GM23338 (cell line): Measurements from ENCODE around the gene SPATS2. TPM values are rescaled to one million over a fixed set of nuclear protein-coding genes. Genes with fewer than 3 reads are reported as not detected.

Experiments used
- ATAC-seq: fragments of 200-7000 bp; cut with Tn5 transposase; 3 replicates; pipeline ENCODE4 v1.9.1; 2020
- DNase-seq: peaks from one replicate; pipeline ENCODE4 v3.0.0-alpha.2; 2015; ENCODE audit warnings: low spot score
- H2AFZ ChIP-seq: fragments of 200-600 bp; sonication (generic); 2 replicates; pipeline ENCODE4 v1.8.0; 2016; ENCODE audit warnings: antibody characterized with exemption, mild to moderate bottlenecking, moderate library complexity
- H3F3A ChIP-seq: fragments of 200-600 bp; sonication (generic); replicated peaks from 2 replicates; pipeline ENCODE4 v1.8.0; 2017; ENCODE audit warnings: antibody characterized with exemption, mixed run types, low read depth
- H3K27ac ChIP-seq: fragments of 200-600 bp; sonication (generic); 2 replicates; pipeline ENCODE4 v1.6.1; 2016; ENCODE audit warnings: low read depth
- H3K27me3 ChIP-seq: fragments of 200-600 bp; sonication (generic); 2 replicates; pipeline ENCODE4 v1.8.0; 2016; ENCODE audit warnings: mild to moderate bottlenecking, mixed run types, moderate library complexity; ENCODE audit not compliant: insufficient read depth
- H3K36me3 ChIP-seq: fragments of 200-600 bp; sonication (generic); 2 replicates; pipeline ENCODE4 v1.8.0; 2016; ENCODE audit warnings: mild to moderate bottlenecking; ENCODE audit not compliant: insufficient read depth
- H3K4me1 ChIP-seq: fragments of 200-600 bp; sonication (generic); 2 replicates; pipeline ENCODE4 v1.8.0; 2016; ENCODE audit warnings: mild to moderate bottlenecking, moderate library complexity; ENCODE audit not compliant: insufficient read depth
- H3K4me2 ChIP-seq: fragments of 200-600 bp; sonication (generic); 2 replicates; pipeline ENCODE4 v1.7.1; 2017; ENCODE audit warnings: mixed run types
- H3K4me3 ChIP-seq: fragments of 200-600 bp; sonication (generic); 2 replicates; pipeline ENCODE4 v1.6.1; 2016; ENCODE audit warnings: mixed run types
- H3K79me2 ChIP-seq: fragments of 200-600 bp; sonication (generic); replicated peaks from 2 replicates; pipeline ENCODE4 v1.8.0; 2017; ENCODE audit warnings: mild to moderate bottlenecking; ENCODE audit not compliant: insufficient read depth
- H3K9me2 ChIP-seq: fragments of 200-600 bp; sonication (generic); 2 replicates; pipeline ENCODE4 v1.8.0; 2017; ENCODE audit not compliant: insufficient read depth
- H4K20me1 ChIP-seq: fragments of 200-600 bp; sonication (generic); replicated peaks from 2 replicates; pipeline ENCODE4 v1.8.0; 2017; ENCODE audit warnings: mild to moderate bottlenecking; ENCODE audit not compliant: insufficient read depth
- H3K27ac Mint-ChIP-seq: 2 replicates; pipeline ENCODE4 v1.8.0; 2020; ENCODE audit warnings: inconsistent platforms, mild to moderate bottlenecking, moderate library complexity, mixed read lengths
- H3K27me3 Mint-ChIP-seq: 3 replicates; pipeline ENCODE4 v1.8.0; 2022; ENCODE audit warnings: low read depth, mild to moderate bottlenecking, moderate library complexity, mixed read lengths, inconsistent platforms; ENCODE audit not compliant: insufficient read depth, poor library complexity
- H3K36me3 Mint-ChIP-seq: 3 replicates; pipeline ENCODE4 v1.8.0; 2021; ENCODE audit warnings: low read depth, mild to moderate bottlenecking, inconsistent platforms, moderate library complexity, mixed read lengths
- H3K4me1 Mint-ChIP-seq: 3 replicates; pipeline ENCODE4 v1.8.0; 2020; ENCODE audit warnings: mild to moderate bottlenecking, inconsistent platforms, mixed read lengths
- H3K4me3 Mint-ChIP-seq: 3 replicates; pipeline ENCODE4 v1.8.0; 2021; ENCODE audit warnings: moderate library complexity, mild to moderate bottlenecking, inconsistent platforms, mixed read lengths
- H3K9me3 Mint-ChIP-seq: 3 replicates; pipeline ENCODE4 v1.8.0; 2020; ENCODE audit warnings: moderate library complexity, mild to moderate bottlenecking, inconsistent platforms, mixed read lengths
- CREB1 ChIP-seq: fragments of 250-450 bp; sonication (Bioruptor Pico); IDR thresholded peaks from 2 replicates; pipeline ENCODE4 v1.5.0; 2020; ENCODE audit warnings: low read depth, mild to moderate bottlenecking, moderate library complexity
- EZH2 ChIP-seq: fragments of 200-600 bp; sonication (generic); IDR thresholded peaks from one replicate; pipeline ENCODE4 v1.8.0; 2017; ENCODE audit warnings: antibody characterized with exemption, mild to moderate bottlenecking, low read depth; ENCODE audit not compliant: unreplicated experiment
- JUNB ChIP-seq: IDR thresholded peaks from one replicate; pipeline ENCODE4 v1.6.1; 2016; ENCODE audit warnings: antibody characterized with exemption; ENCODE audit not compliant: unreplicated experiment
- NANOG ChIP-seq: IDR thresholded peaks from 2 replicates; pipeline ENCODE4 v1.6.1; 2016; ENCODE audit warnings: antibody characterized with exemption, borderline replicate concordance
- POLR2AphosphoS5 ChIP-seq: IDR thresholded peaks from 2 replicates; pipeline ENCODE4 v1.6.1; 2016; ENCODE audit warnings: antibody characterized with exemption, low read depth
- STAT1 ChIP-seq: IDR thresholded peaks from one replicate; pipeline ENCODE4 v1.6.1; 2016; ENCODE audit warnings: antibody characterized with exemption; ENCODE audit not compliant: unreplicated experiment
- ZNF114 ChIP-seq: fragments of 250-450 bp; sonication (Bioruptor Pico); IDR thresholded peaks from 2 replicates; pipeline ENCODE4 v1.5.0; 2020; ENCODE audit warnings: mild to moderate bottlenecking, moderate library complexity
- ZNF331 ChIP-seq: fragments of 250-450 bp; sonication (Bioruptor Pico); IDR thresholded peaks from 2 replicates; pipeline ENCODE4 v1.5.0; 2020; ENCODE audit warnings: low read depth, mild to moderate bottlenecking, moderate library complexity
- ZNF462 ChIP-seq: fragments of 250-450 bp; sonication (Bioruptor Pico); IDR thresholded peaks from 2 replicates; pipeline ENCODE4 v1.5.0; 2020; ENCODE audit warnings: mild to moderate bottlenecking, moderate library complexity
- polyA plus RNA-seq: library from polyadenylated mRNA; unstranded; fragments of >200 nt; fragmentation: Nextera tagmentation; extraction: Ambion mirVana; gene quantifications from 2 replicates; pipeline ENCODE4 v1.2.1, GENCODE V29; 2016
- total RNA-seq: library from RNA; depleted of rRNA; stranded (reverse); fragments of >200 nt; shearing (Covaris generic); gene quantifications from 2 replicates; pipeline ENCODE4 v1.2.3, GENCODE V29; 2014
- TF ChIP-seq, protein P1 (sequence below): IDR thresholded peaks from 2 replicates; pipeline ENCODE4 v1.6.1; 2016; ENCODE audit warnings: antibody characterized with exemption

SPATS2 gene
- total and polyA plus RNA-seq, 2 experiments from 2014 or later, result 20.6 to 61.0 TPM

DNA sequence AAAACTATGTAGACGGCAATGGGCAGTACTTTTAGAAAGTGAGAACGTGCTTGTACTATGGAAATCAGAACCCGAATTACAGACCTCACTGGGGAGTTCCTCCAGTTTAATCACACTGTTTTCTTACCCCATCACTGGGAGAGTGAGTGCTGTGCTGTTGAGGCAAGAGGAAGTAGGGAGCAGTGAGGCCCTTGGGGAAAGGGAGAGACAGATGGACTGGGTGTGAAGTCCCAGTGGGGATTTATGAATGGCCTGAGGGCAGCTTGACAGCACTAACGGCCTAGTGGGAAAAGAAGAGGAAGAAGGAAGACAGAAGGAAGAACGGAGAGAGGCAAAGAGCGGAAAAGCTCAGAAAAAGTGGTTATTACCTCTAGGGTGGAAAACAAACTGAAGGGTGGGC lies 195.0 kb downstream of the SPATS2 start:
- TF ChIP-seq, protein P1, sequence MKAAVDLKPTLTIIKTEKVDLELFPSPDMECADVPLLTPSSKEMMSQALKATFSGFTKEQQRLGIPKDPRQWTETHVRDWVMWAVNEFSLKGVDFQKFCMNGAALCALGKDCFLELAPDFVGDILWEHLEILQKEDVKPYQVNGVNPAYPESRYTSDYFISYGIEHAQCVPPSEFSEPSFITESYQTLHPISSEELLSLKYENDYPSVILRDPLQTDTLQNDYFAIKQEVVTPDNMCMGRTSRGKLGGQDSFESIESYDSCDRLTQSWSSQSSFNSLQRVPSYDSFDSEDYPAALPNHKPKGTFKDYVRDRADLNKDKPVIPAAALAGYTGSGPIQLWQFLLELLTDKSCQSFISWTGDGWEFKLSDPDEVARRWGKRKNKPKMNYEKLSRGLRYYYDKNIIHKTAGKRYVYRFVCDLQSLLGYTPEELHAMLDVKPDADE, result no peak
- H3K79me2 ChIP-seq, result peaks cover 8% of the 10 kb centered on the region
- no peaks in the 10 kb centered on the region for H3K9me2 ChIP-seq
- peaks cover 69% of the 10 kb centered on the region for H3K36me3 Mint-ChIP-seq
- H3F3A ChIP-seq, result no peaks in the 10 kb centered on the region
- H3K27me3 Mint-ChIP-seq, result peaks cover 4% of the 10 kb centered on the region
- no peak overlapping the region for H3K4me3 ChIP-seq
- H3K9me3 Mint-ChIP-seq, result no peaks in the 10 kb centered on the region
- peaks cover 6% of the 10 kb centered on the region for H3K4me1 ChIP-seq
- no peak for ATAC-seq
- H4K20me1 ChIP-seq, result no peaks in the 10 kb centered on the region
- no peaks in the 10 kb centered on the region for H3K27me3 ChIP-seq
- 0 out of 3 replicates have a peak, but pooled peaks cover 3% of the 10 kb centered on the region for H3K4me1 Mint-ChIP-seq
- H3K27ac ChIP-seq, result no peak overlapping the region
- H3K4me3 Mint-ChIP-seq, result no peak overlapping the region
- peaks cover 31% of the 10 kb centered on the region for H3K36me3 ChIP-seq
- H3K4me2 ChIP-seq, result no peak overlapping the region
- no peak overlapping the region for H3K27ac Mint-ChIP-seq
- H2AFZ ChIP-seq, result no peak overlapping the region
- no peak for DNase-seq

DNA sequence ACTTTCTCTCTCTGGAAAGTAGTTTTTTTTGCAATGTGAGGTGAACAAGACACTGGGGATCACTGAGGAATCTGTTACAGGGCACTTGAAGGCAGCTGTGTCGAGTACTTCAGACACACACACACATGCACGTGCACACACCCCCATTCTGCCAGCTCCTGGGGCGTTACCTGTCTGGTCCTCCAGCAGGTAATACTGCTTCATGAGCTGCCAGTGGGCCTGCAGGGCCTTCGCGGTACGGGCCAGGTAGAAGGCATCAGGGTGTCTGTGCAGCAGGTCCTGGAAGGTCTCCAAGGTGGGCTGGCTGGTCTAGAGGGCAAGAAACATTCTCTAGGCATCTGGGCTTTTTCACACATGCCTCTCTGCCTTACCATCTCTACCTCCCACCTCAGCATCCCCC lies 195.6 kb downstream of the SPATS2 start:
- Histone ChIP-seq H3K4me2 (no peak overlapping the region), H3K4me1 (peaks cover 6% of the 10 kb centered on the region), H2AFZ (no peak overlapping the region), H3K36me3 (peaks cover 31% of the 10 kb centered on the region), H3K4me3 (no peak overlapping the region), H3K79me2 (peaks cover 11% of the 10 kb centered on the region), H3K27me3 (no peaks in the 10 kb centered on the region), H3K9me2 (no peaks in the 10 kb centered on the region), H3K27ac (no peak overlapping the region), H3F3A (no peaks in the 10 kb centered on the region), H4K20me1 (no peaks in the 10 kb centered on the region)
- TF ChIP-seq ZNF462 (no peak), JUNB (no peak), POLR2AphosphoS5 (no peak), ZNF331 (CRISPR knock-in tag) (no peak), NANOG (no peak), EZH2 (no peak), CREB1 (CRISPR knock-in tag) (no peak), STAT1 (no peak), ZNF114 (CRISPR knock-in tag) (no peak)
- TF ChIP-seq, protein P1, result no peak
- DNase-seq, result no peak
- no peak for ATAC-seq
- Mint-ChIP-seq H3K27me3 (peaks cover 9% of the 10 kb centered on the region), H3K9me3 (no peaks in the 10 kb centered on the region), H3K4me1 (0 out of 3 replicates have a peak, but pooled peaks cover 3% of the 10 kb centered on the region), H3K27ac (no peak overlapping the region), H3K4me3 (no peak overlapping the region; the same call in 2 of the 3 replicates), H3K36me3 (peaks cover 69% of the 10 kb centered on the region)
